HepG2 (cell line): Measurements from ENCODE around the gene LMF2. TPM values are rescaled to one million over a fixed set of nuclear protein-coding genes. Genes with fewer than 3 reads are reported as not detected.

ENCODE experiments used
- ATF6 ChIP-seq: sonication (generic); formaldehyde crosslinking; conservative IDR thresholded peaks from 2 replicates; pipeline ENCODE4 v1.4.0; 2020; ENCODE audit warnings: missing genetic modification reagents
- CREM ChIP-seq, 2 experiments: sonication (generic) in 1 of 2; formaldehyde crosslinking in 1 of 2; IDR thresholded peaks; 2 replicates each; pipeline versions ENCODE4 v1.4.0 to v1.6.1; 2016 to 2020; ENCODE audit warnings: antibody characterized with exemption in 1 of 2, mild to moderate bottlenecking in 1 of 2, missing genetic modification reagents in 1 of 2
- DDIT3 ChIP-seq: sonication (generic); formaldehyde crosslinking; IDR thresholded peaks from 2 replicates; pipeline ENCODE4 v1.4.0; 2020; ENCODE audit warnings: mild to moderate bottlenecking, missing genetic modification reagents
- DMTF1 ChIP-seq: sonication (generic); formaldehyde crosslinking; IDR thresholded peaks from 2 replicates; pipeline ENCODE4 v1.4.0; 2020; ENCODE audit warnings: mild to moderate bottlenecking, missing genetic modification reagents
- GABPB1 ChIP-seq: IDR thresholded peaks from 2 replicates; pipeline ENCODE4 v1.6.1; 2016; ENCODE audit warnings: mild to moderate bottlenecking, missing genetic modification reagents, moderate library complexity, missing compliant biosample characterization
- HINFP ChIP-seq: sonication (generic); formaldehyde crosslinking; IDR thresholded peaks from 2 replicates; pipeline ENCODE4 v1.4.0; 2020; ENCODE audit warnings: low read depth, mild to moderate bottlenecking, missing genetic modification reagents
- JUND ChIP-seq: sonication (generic); formaldehyde crosslinking; IDR thresholded peaks from 2 replicates; pipeline ENCODE4 v1.8.0; 2022; ENCODE audit warnings: mild to moderate bottlenecking, missing genetic modification reagents
- MEIS1 ChIP-seq: sonication (generic); formaldehyde crosslinking; IDR thresholded peaks from 2 replicates; pipeline ENCODE4 v1.9.0; 2021; ENCODE audit warnings: mild to moderate bottlenecking, missing genetic modification reagents, moderate library complexity, borderline replicate concordance
- REXO4 ChIP-seq: sonication (generic); formaldehyde crosslinking; IDR thresholded peaks from 2 replicates; pipeline ENCODE4 v1.8.0; 2022; ENCODE audit warnings: missing genetic modification reagents, mild to moderate bottlenecking, borderline replicate concordance
- SALL2 ChIP-seq: sonication (generic); formaldehyde crosslinking; IDR thresholded peaks from 2 replicates; pipeline ENCODE4 v1.8.1; 2023; ENCODE audit warnings: mild to moderate bottlenecking, missing genetic modification reagents, inconsistent platforms
- SMYD3 ChIP-seq: sonication (generic); formaldehyde crosslinking; IDR thresholded peaks from 2 replicates; pipeline ENCODE4 v1.8.1; 2023; ENCODE audit warnings: mild to moderate bottlenecking, missing genetic modification reagents
- TCF7L2 ChIP-seq: IDR thresholded peaks from 2 replicates; pipeline ENCODE4 v1.6.1; 2011; ENCODE audit warnings: mild to moderate bottlenecking, low read depth, low read length, moderate library complexity
- TFAP4 ChIP-seq: sonication (generic); IDR thresholded peaks from 2 replicates; pipeline ENCODE4 v1.6.1; 2016; ENCODE audit warnings: low read depth, borderline replicate concordance
- TIGD3 ChIP-seq: sonication (generic); formaldehyde crosslinking; IDR thresholded peaks from 2 replicates; pipeline ENCODE4 v1.5.1; 2020; ENCODE audit warnings: mild to moderate bottlenecking, missing genetic modification reagents, borderline replicate concordance
- ZNF761 ChIP-seq: sonication (generic); formaldehyde crosslinking; conservative IDR thresholded peaks from 2 replicates; pipeline ENCODE4 v1.4.0; 2020; ENCODE audit warnings: mild to moderate bottlenecking, missing genetic modification reagents
- ZUFSP ChIP-seq: sonication (generic); formaldehyde crosslinking; IDR thresholded peaks from 2 replicates; pipeline ENCODE4 v1.9.0; 2021; ENCODE audit warnings: missing genetic modification reagents, mild to moderate bottlenecking, borderline replicate concordance
- polyA plus RNA-seq, 8 experiments: library from polyadenylated mRNA; depleted of rRNA in 3 of 8; stranded (reverse) in 7 of 8; unstranded in 1 of 8; fragments of >200 nt; fragmentation: Illumina TruSeq in 4 of 8; extraction: Trizol in 4 of 8; gene quantifications; 2 replicates each; pipeline versions ENCODE4 v1.2.1 to v1.2.3, GENCODE V29; 2011 to 2016; ENCODE audit warnings: low read depth in 4 of 8, missing spikeins in 1 of 8, mixed read lengths in 1 of 8; ENCODE audit not compliant: insufficient read depth in 1 of 8
- total RNA-seq, 5 experiments: library from RNA; depleted of rRNA; stranded (reverse); fragments of >200 nt; fragmentation: Illumina TruSeq; extraction: Trizol; gene quantifications; 2 replicates each; pipeline ENCODE4 v1.2.3, GENCODE V29; 2016; ENCODE audit warnings: low read depth in 1 of 5

Gene LMF2
- total and polyA plus RNA-seq, 2 of the 13 experiments (the other 11 are each of a cell fraction or from before 2014, with no cell fraction given): 23.3 to 30.6 TPM

GRCh38 chr22:50529897-50530579 lies 22.5 kb upstream of the LMF2 start, which contains the start of gene TYMP (continued):
- TF ChIP-seq DDIT3 (CRISPR knock-in tag) (no peak), GABPB1 (CRISPR knock-in tag) (peak; percentile 71; the same call in 1 of the 2 replicates), REXO4 (CRISPR knock-in tag) (peak; percentile 57; the same call in 1 of the 2 replicates), SALL2 (peak; percentile 63), TIGD3 (CRISPR knock-in tag) (no peak), DMTF1 (CRISPR knock-in tag) (no peak), TCF7L2 (no peak), ZNF761 (no peak), ATF6 (CRISPR knock-in tag) (0 out of 2 replicates have a peak, but pooled peaks have one; percentile 26), MEIS1 (CRISPR knock-in tag) (no peak), CREM (IDR thresholded peaks at IDR 0.05) (no peak), CREM (CRISPR knock-in tag; IDR thresholded peaks at IDR 0.05) (no peak), SMYD3 (CRISPR knock-in tag) (no peak), TFAP4 (no peak), ZUFSP (no peak), JUND (peak; percentile 49; the same call in 1 of the 2 replicates), HINFP (CRISPR knock-in tag) (peak; percentile 97)
